HG03520 (cell line): ENCODE results near the gene ZNF609.
A peak's percentile ranks its signal among the peaks of the same experiment; 100 is the strongest.
"Not testable (repeated sequence)": the region's sequence is repeated elsewhere in the genome, so short reads cannot be mapped to it uniquely, and the experiment has no call there.

Source experiments
- ATAC-seq: cut with Tn5 transposase; IDR thresholded peaks from one replicate; pipeline ENCODE4 v1.9.1; 2021; ENCODE audit warnings: mild to moderate bottlenecking, moderate library complexity; ENCODE audit not compliant: unreplicated experiment

Gene ZNF609

DNA sequence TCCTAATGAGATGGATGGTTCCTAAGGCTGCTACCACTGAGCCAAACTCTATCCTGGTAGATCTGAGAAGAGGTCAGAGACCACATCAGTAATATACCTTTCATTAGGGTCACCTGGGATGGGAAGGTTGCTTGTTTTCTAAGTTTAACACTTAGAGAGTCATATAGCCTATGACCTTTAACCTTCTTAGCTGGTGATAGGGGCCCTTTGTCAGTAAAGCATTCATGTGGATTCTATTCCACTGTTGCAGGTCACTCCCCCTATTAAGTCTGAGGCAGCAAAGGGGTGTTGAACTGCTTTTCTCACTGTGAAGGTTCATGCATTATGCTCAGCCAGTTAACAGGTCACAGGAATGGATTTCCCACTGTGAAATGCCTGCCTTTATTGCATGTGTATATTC, 6.1 kb upstream of the ZNF609 start:
- no peak for ATAC-seq

DNA sequence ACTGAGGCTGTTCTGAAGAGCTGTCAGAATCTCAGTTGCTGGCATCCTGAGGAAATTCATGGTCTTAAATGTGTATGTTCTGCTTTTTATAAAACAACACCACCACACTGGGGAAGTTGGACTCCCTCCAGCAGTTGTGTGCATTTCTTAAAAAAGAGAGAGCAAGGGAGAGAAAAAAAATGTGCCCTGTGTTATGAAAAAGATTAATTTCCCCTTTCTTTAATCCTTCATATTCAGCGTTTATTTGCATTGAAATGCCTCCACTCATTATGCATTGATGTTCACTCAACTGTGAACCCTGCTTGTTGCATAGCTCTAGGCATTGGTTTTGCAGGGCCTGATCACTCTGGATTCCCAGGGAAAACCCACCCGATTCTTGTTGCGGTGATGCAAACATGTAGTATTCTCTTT, 4.4 kb upstream of the ZNF609 start:
- ATAC-seq: no peak

GRCh38 chr15:64456634-64457108, 3.7 kb upstream of the ZNF609 start:
- no peak for ATAC-seq

DNA sequence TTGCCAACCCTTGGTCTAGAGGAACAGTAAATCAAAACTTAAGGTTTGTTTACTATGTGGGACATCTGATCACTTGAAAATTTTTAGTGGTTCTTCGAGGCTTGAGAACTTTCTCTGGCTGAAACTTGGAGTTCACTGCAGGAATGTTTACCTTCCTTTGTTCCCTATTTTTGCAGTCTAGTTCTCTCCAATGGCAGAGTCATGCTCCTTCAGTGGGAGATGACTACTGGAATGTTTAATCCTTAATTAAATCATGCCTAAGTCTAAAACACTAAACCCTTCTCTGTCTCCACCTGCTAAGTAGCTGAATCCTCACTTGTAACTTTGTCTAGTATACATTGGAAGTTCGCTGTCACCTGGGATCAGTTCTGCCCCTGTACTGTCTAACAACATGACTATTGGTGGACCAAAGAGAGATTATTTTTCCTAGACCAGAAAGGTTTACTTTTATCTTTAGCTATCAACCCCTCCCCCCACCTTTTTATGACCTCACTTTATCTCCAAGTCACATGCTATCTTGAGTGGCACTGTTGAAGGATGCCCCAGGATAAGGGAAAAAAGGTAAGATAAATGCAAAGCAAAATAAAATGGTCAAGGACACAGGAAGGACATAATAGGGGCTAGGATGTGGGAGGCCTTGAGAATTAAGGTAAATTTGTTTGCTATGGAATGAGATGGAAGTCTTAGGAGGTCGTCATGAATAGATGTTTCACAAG, 1.2 kb upstream of the ZNF609 start:
- ATAC-seq: no peak

- peak; percentile 16 for ATAC-seq
Observed at GRCh38 chr15:64460724-64461720, 644 bp downstream of the ZNF609 start.

DNA sequence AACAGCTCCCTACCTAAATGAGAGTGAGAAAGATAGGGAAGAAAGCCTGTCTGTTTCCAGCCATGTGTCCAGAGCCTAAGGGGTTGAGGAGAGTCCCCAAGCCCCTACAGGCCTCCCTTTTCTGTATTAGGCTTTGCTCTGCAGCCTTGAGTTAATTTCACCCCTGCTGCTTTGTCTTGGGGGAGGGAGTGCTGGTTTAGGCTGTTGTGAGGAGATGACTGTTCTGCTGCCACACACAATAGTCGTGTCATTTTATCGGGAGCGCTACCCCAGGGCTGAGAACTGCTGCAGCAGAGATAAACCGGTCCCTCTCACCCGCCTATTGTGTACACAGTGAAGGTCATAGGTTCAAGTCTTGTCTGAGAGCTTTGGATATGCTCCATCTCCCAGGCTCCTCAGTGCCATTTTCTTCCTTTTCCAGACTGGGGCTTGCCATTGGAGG, 1.4 kb downstream of the ZNF609 start:
- no peak for ATAC-seq

- ATAC-seq: no peak
Observed at GRCh38 chr15:64462492-64462891, 2.1 kb downstream of the ZNF609 start.

DNA sequence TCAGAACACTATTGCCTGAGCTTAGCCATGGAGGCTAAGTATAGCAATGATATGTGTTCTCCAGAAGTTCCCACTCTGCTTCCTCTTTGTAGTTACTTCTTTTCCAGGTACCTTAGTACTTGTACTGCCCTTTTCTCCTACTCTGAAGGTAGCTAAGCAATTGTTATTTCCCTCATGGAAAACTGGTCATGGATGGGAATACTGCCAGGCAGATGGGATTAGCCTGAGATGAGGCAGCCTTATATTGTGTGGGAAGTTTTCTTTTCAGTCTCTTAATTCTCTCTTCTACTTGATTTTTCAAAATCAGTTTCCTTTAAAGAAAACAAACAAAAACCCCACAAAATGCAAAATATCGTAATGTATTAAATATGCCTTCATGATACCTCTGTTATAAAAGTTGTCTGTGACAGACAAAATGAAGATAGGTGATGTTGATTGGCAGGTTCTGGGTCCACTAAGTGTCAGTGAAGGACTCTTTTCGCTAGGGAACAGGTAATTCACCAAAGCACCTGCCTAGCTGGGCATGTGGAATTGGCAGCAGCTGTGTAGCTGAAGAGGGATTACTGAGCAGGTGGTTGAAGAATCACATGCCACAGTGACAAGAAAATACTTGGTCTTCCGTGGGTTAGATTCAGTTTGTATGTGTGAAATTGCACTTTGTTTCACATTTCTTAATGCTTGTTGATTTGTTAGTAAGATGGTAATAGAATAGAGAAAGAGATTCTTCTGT, 4.1 kb downstream of the ZNF609 start:
- no peak for ATAC-seq

DNA sequence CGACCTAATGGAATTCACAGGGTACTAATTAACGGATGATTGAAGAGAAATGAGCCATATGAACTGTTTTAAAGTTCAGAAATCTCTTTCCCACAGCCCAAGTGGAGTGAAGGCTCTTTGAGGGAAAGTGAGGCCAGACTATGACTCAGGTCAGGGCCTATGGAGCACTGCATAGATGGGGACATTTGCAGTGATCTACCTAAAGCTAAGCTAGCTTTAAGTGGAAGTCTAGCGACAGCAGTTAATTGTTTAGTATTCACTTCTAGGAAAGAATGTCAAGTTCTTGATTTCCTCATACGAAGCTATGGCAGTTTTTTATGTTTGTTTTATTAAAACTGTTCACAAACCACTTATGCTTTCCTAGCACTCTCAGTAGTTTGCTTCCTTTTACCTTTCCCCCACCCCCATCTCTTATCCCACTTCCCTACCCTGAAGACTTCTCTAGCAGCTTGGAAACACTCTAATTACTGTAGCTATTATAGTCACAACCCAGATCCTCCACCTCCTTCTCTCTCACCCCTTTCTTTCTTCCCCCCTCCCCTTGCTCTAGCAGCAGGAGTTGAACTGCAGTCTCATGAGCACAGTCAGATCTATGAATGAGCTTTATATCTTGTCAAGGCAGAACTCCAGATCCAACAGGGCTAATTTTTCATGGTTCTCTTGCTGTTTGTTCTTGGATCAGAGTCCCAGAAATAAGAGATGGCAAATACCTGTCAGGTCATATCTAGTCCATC, 6.2 kb downstream of the ZNF609 start:
- ATAC-seq: no peak

GRCh38 chr15:64472161-64472560, 11.8 kb downstream of the ZNF609 start:
- no peak for ATAC-seq

GRCh38 chr15:64474846-64475245, 14.5 kb downstream of the ZNF609 start:
- ATAC-seq: no peak

DNA sequence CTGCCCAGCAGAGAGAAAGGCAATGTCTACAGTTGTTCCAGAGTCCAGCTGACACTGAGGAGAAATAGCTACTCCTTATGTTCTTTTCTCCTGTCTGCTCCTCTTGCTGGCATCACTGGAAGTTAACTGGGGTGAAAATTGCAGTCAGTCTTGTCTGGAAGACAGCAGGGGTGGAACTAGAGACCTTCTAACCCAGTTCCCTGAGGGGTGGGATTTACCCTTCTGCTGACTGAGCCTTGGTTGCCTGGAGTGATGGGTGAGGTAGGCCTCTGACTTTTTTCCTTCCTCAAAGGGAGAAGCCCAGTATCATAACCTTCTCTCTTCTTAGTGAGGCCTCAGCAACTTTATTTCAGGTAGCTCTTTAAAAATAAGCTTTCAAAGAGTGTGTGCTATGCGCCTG, 16.2 kb downstream of the ZNF609 start:
- ATAC-seq: no peak

GRCh38 chr15:64478863-64479262, 18.5 kb downstream of the ZNF609 start:
- no peak for ATAC-seq

DNA sequence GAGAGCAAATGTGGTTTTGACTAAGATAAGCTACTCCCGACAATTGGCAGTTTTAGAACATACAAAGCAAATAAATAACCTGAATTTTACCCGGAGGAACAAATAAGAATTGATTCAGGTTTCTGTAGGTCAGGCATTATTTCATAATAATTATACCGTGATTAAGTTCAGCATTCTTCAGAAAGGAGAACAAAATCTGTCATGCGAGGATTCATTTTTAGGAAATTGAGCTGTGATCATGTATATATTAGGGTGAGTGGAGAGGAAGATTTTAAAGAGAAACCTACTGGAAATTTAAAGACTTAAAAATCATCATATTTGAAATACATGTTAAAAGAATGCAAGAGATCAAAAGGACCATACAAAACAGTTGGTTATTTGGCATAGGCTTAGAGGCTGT, 20.5 kb downstream of the ZNF609 start:
- no peak for ATAC-seq

DNA sequence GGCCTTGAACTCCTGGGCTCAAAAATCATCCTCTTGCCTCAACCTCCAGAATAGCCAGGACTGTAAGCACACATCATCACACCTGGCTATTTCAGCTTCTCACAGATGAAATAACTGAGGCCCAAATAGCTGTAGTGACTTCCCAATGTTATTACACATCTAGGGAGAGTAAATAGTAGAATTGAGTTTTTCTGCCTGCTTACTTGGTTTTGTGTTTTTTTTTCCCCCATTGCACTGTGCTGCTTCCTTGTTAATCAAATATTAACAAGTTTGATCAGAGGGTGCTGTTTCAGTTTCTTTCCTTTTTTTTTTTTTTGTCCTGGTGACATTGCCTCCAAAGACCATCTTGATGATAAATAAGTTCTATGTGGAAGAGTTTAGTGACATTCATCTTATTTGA, 23.4 kb downstream of the ZNF609 start:
- no peak for ATAC-seq

GRCh38 chr15:64485796-64486195, 25.4 kb downstream of the ZNF609 start:
- ATAC-seq: no peak

DNA sequence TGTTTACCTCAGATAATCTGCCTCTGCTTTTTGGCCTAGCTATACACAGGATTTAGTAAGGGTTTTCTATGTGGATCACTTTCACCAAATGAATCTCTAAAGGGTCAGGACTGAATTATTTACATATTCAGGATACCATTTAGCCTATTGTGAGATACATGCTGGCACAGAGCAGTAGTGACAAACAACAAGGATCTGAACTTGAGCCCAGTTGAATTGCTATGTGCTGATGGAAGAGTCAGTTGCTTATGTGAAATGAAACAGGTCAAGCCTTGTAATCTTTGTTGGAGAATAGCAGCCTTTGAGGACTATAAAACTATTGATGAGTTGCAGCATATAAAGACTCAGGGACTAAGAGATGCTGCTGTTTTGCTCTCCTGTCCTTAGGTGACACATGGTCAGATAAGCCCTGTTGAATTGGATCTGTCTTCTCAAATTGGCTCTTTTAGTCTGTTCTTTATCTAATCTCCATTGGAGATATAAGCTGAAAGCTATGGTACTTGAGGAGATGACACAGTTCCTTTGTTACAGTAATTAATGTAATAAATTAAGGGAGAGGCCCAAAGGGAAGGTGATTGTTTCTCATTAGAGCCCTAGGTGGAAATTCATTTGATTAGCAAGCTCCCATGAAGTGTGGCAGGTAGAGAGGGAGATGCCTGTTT, 30.4 kb downstream of the ZNF609 start:
- no peak for ATAC-seq

GRCh38 chr15:64493641-64494040, 33.3 kb downstream of the ZNF609 start:
- no peak for ATAC-seq

- not testable (repeated sequence) for ATAC-seq
Observed at GRCh38 chr15:64495968-64496367, 35.6 kb downstream of the ZNF609 start.
